Hematopoietic multipotent progenitor cell treated with erythropoietin and hydrocortisone succinate and interleukin-3 and kit ligand, for 15 days (in vitro differentiated cells): ENCODE measurements around the gene BAIAP2L1.

Experiments used
- DNase-seq: peaks from one replicate; pipeline ENCODE4 v3.0.0-alpha.2; 2015; ENCODE audit warnings: low spot score

Gene BAIAP2L1

GRCh38 chr7:98358706-98359105, 42.2 kb downstream of the BAIAP2L1 start:
- no peak for DNase-seq

DNA sequence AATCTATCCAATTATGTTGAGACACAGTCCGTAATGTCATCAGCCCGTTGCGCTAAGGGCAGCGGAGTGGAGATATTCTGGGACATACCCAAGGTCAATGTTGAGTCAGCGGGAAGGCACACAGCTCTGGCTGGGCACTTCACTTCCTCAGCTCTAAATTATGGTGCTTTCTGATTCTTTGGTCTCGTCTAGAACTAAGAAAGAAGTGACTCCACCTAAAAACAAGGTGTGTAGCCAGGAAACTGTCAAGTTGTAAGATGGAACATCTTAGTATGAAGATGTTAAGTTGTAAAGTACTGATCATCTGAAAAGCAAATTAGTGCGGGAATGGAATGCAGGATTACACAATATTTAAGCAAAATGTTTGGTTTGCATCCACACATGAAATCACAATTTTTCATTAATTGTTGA, 43.1 kb downstream of the BAIAP2L1 start:
- DNase-seq: no peak

DNA sequence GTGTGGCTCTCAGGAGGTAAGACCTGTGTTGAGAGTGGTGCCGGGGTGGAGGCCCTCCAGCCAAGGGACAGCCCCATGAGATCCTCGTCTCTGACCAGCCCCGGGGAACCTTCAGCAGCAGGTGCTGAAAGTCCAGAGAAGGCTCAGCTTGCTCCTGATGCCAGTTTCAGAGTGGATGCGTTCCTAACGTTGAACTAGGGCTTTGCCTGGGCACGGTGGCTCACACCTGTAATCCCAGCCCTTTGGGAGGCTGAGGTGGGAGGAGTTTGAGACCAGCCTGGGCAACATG, 45.7 kb downstream of the BAIAP2L1 start:
- no peak for DNase-seq

DNA sequence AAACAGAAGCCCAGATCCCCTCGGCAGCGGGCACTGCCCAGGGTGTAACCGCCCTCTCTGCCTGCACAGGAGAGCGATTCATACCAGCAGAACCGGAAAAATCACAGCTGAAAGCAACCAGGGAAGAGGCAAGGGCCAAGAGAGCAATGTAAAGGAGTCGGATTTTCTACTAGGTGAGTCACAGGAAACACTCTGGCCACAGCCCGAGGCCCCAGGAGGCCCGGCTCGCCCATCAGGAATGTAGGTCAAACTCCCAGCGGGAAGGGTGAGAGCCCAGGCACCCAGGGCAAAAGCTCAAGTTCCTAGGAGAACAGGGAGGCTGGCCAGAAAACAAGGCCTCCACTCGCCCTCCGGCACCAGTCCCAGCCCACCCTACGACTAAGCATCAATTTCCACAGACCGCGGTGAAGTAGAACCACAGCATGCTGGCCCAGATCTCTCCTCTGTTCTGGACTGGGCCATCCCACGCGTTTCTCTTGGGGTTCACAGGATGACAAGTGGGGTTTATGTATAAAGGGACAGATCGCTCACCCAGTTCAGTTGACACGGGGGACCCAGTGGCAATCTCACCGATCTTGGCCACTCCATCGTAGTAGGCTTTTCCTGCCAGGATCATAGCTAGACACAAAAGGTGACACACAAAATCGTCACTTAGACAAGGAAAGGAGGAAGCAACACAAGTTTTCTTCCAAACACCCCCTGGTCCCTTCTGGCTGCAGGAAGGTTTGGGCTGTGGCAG, 46.2 kb downstream of the BAIAP2L1 start:
- DNase-seq: no peak

GRCh38 chr7:98354052-98354451, 46.8 kb downstream of the BAIAP2L1 start:
- no peak for DNase-seq

DNA sequence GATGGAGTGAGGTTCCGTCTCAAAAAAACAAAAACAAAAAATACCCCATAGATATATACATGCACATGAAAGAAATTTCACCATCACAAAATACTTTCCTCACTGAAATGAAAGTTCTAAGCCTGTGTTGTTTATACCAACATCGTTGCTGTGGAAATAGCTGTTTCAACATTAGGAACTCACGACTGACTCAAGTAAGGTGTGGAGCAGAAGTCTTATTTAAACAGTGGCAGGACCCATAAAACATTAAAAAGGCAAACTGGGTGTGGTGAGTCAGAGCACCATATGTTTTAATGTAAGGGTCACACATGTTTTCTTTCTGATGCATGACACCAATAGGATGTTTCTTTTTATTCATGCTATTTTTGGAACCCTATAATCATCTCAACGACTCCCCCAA, 48.3 kb downstream of the BAIAP2L1 start:
- no peak for DNase-seq

DNA sequence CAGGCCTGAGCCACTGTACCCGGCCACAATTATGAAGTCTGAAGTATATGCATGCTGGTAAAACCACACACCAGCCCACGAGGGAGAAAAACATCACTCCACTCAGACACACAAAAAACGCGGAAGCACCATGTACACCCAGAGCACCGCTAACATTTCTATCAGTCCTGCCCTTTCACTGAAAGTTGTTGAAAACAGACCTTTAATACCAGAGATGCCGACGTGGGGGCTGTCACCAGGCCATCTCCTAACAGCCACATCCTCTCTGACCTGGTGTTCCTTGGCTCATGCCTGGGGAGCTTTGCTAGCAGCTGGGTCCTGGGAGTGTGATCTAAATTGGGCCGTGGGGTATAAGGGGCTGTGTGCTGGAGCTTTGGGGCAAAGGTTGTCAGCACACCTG, 49.8 kb downstream of the BAIAP2L1 start:
- DNase-seq: no peak

GRCh38 chr7:98348726-98349474, 52.0 kb downstream of the BAIAP2L1 start:
- DNase-seq: no peak

GRCh38 chr7:98346515-98347069, 54.3 kb downstream of the BAIAP2L1 start:
- DNase-seq: no peak

DNA sequence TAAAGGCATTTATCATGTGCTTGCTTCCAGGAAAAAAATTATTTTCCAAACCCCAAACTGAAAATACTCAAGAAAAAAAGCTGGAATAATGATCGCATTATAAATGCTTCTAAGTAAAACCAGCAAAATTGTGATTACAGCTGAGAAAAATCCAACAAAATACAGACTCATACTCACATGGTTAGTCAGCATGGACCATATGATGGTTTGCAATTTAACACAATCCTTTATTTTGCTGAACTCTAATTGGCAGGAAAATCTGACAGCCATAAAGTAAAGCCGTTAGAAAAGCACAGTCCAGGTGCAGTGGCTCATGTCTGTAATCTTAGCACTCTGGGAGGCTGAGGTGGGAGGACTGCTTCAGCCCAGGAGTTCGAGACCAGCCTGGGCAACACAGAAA, 59.8 kb downstream of the BAIAP2L1 start:
- no peak for DNase-seq

DNA sequence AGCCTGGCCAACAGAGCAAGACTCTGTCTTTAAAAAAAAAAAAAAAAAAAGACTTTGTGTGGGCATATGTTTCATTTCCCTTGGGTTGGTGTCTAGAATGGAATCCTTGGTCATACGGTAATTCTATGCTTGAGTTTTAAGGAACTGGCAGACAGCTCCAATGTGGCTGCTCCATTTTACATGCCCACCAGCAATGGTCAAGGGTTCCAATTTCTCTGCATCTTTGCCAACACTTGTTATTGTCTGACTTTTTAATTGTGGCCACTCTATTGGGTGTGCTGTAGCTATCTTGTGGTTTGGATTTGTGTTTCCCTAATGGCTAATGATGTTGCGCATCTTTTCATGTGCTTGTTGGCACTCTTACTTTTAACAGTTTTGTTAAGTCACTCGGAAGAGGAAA, 61.8 kb downstream of the BAIAP2L1 start:
- DNase-seq: no peak

DNA sequence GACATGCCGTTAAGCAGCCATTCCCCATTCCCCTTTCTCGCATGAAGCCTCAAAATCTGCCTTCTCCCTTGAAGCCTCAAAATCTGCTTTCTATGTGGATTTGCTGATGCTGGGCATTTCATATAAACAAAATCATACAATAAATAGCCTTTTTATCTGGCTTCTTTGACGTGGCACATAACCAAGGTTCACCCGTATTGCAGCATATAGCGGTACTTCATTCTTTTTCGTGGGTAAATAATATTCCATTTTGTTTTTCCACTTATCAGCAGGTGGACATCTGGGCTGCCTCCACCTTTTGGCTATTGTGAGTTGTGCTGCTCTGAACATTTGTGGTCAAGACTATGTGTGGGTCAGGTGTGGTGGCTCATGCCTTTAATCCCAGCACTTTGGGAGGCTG, 62.4 kb downstream of the BAIAP2L1 start:
- DNase-seq: no peak

DNA sequence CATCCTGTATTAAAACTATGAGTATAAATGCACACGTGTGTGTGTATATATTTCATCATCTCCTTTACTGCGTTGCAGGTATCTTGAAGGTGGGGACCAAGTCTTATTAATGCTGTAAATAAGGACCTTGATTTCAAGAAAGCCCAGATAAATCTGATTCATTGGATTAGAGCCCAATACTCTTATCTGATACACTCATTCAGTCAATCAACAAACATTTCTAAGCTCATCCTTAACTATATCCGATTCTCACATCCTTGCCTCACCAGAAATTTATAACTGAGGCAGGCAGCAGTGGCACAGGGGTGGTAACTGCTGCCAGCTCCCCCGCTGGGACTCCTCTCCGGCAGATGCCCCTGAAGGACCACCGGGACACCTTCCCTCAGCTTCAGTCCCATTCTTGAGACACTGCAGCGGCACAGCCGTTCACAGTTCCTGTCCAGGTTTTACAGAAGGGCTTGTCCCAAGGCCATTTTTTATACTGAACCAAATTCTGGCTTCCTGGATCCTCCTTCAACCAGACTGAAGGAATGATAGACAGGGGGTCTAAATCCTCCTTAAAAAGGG, 65.4 kb downstream of the BAIAP2L1 start:
- DNase-seq: no peak

- DNase-seq: no peak
Measured at GRCh38 chr7:98334081-98334480, 66.8 kb downstream of the BAIAP2L1 start.

- no peak for DNase-seq
Measured at GRCh38 chr7:98330926-98331529, 69.9 kb downstream of the BAIAP2L1 start.

GRCh38 chr7:98329791-98330373, 71.0 kb downstream of the BAIAP2L1 start:
- DNase-seq: no peak

- DNase-seq: no peak
Measured at GRCh38 chr7:98329100-98329790, 71.6 kb downstream of the BAIAP2L1 start.

DNA sequence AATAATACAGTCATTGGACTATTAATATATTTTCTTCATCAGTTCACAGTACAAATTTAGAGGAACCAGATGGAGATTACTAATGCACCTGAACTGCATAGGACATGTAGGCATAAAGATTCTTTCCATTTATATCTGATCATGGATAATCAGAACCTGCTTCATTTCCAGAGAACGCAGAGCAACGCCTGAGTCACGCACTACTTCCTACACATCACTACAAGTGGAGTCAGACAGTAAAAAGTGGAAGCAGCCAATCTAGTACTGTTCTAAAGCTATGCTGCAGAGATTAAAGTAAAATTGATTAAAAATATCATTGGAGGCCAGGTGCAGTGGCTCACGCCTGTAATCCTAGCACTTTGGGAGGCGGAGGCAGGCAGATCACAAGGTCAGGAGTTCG, 76.1 kb downstream of the BAIAP2L1 start:
- no peak for DNase-seq

DNA sequence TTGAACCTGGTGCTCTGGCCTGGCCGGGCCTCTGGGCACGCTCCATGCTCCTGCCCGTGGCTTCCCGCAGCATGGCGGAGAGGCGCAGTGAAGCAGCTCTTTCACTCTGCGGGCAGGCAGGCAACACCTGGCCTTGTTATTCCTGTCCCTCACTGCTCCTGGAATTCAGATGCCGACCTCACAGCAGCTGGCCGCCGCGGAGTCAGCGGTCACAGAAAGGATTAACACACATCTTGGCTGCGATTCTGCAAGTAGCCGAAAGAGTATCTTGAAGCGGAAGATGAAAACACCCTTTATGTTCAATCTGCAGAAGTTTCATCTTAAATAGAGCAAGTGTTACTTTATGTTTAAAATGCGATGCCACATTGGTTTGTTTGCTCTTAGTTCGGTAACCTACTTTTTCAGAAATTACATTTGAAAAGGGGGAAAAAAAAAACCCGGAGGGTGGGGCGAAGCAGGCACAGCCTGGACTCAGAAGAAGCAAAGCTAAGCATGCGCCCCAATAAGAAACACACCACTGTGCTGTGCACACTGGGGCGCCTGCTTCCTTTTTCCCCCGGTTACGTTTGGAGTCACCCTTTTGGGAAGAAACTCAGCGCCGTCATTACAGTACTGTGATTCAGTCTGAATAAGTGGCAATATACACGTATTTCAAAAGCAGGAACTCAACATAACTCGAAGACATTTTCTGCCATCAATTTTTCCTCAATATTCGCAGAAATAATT, 77.1 kb downstream of the BAIAP2L1 start:
- no peak for DNase-seq

DNA sequence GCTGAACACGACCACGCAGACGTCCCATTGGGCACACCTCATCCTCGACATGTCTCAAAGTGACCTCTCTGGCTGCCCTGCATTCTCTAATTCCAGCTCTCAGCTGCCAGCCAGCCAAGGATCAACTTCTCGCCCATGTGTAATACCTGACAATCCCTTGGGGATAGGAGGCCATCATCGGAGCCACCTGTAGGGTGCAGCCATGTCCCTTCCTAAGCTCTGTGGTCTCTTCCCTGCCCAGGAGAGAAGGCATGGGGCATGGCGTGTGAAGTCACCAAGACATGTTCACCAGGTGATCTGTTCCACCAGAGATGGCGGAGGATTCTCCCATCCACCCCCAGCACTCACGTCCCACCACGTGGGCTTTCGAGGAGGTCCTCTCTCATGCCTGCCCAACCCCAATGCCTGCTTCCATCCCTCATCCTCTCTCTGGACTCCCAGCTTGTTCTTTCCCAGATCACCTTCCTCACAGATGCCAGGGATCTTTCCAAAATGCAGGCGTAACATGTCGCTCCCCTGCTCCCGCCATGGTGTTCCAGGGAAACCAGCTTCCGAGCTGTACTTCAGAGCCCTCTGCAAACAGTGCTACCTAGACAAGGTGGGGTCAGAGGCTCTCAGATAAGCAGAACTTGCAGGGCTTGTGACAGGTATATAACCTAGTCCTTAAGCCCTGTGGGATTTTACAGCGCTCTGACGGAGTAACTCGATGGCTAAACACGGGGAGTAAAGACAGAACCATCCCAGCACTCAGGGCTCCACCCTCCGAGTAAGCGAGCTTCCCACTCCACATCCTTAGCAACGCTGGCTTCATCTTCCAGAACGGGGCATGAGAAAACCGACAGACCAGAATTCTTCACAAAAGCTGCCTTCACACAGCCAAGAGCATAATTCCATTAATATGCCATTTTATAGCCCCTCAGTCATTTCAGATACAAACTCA, 78.3 kb downstream of the BAIAP2L1 start:
- DNase-seq: no peak
